ENCODE measurements around the gene ADGRV1. TPM values are rescaled to one million over a fixed set of nuclear protein-coding genes. Genes with fewer than 3 reads are reported as not detected.

Gene ADGRV1
- total RNA-seq, 1 experiment from 2014 or later, result 64.8 TPM

GRCh38 chr5:90983148-90983547 lies 424.6 kb downstream of the ADGRV1 start:
- Histone ChIP-seq H3K23ac (ENCODE audit: insufficient read length, low read depth, low read length) (no peak overlapping the region), H2BK15ac (ENCODE audit: low read depth, low read length) (no peak overlapping the region), H2AK5ac (ENCODE audit: insufficient read length, low read length) (no peak overlapping the region), H3K56ac (ENCODE audit: insufficient read length, low read depth, low read length) (no peak overlapping the region), H2BK120ac (ENCODE audit: low read depth, low read length, poor library complexity, severe bottlenecking) (no peak overlapping the region), H3K79me2 (ENCODE audit: insufficient read depth, low read length) (no peaks in the 10 kb centered on the region), H3K9me3 (ENCODE audit: control insufficient read depth, low read depth, low read length) (no peaks in the 10 kb centered on the region), H3K27ac (ENCODE audit: insufficient read length, low read depth, low read length) (no peak overlapping the region), H3K4me1 (ENCODE audit: insufficient read depth, low read length) (no peaks in the 10 kb centered on the region), H4K91ac (ENCODE audit: insufficient read length, low read depth, low read length) (no peak overlapping the region), H3K9ac (ENCODE audit: extremely low read depth, insufficient read length, low read length) (no peak overlapping the region), H4K5ac (ENCODE audit: insufficient read length, low read depth, low read length) (no peak overlapping the region), H3T11ph (ENCODE audit: low read length) (no peak overlapping the region), H2BK12ac (ENCODE audit: insufficient read length, low read depth, low read length) (no peak overlapping the region), H3K23me2 (ENCODE audit: insufficient read length, low read depth, low read length, poor library complexity, severe bottlenecking) (no peaks in the 10 kb centered on the region), H3K4ac (ENCODE audit: low read depth, low read length) (no peak overlapping the region), H4K8ac (replicated peaks; ENCODE audit: insufficient read length, low read depth, low read length) (no peak overlapping the region), H2BK5ac (ENCODE audit: insufficient read length, low read length) (no peak overlapping the region), H2AFZ (ENCODE audit: low read length) (no peak overlapping the region), H3K18ac (ENCODE audit: insufficient read length, low read depth, low read length) (no peak overlapping the region), H3K79me1 (ENCODE audit: insufficient read depth, low read depth, low read length, poor library complexity, severe bottlenecking) (no peaks in the 10 kb centered on the region), H3K14ac (ENCODE audit: insufficient read depth, low read length) (no peak overlapping the region), H4K20me1 (ENCODE audit: control insufficient read depth, insufficient read depth, insufficient read length) (no peaks in the 10 kb centered on the region), H2BK20ac (ENCODE audit: low read depth, low read length, poor library complexity, severe bottlenecking) (no peak overlapping the region), H3K27me3 (ENCODE audit: insufficient read depth, low read length) (no peaks in the 10 kb centered on the region), H3K4me2 (ENCODE audit: insufficient read depth, insufficient read length, low read length) (no peak overlapping the region)
- Mint-ChIP-seq H3K27me3 (ENCODE audit: low read depth) (no peaks in the 10 kb centered on the region), H3K4me3 (no peak overlapping the region), H3K9me3 (no peaks in the 10 kb centered on the region), H3K36me3 (ENCODE audit: insufficient read depth in 1 of 3, low read depth in 3 of 3) (peaks cover 5% of the 10 kb centered on the region in 3 experiments; a peak in 4 of 7 replicates), H3K4me1 (no peaks in the 10 kb centered on the region), H3K27ac (no peak overlapping the region)
- no CpG with 5 or more reads among the region's 3 CpGs for WGBS (ENCODE audit: extremely low coverage, insufficient read length, low lambda C conversion rate)
- no peak for DNase-seq
- no peak for TF ChIP-seq CTCF (conservative IDR thresholded peaks at IDR 0.05)

Data from H9 (cell line).